ENCODE results near the gene SIRPA.

- TF ChIP-seq EZH2 (IDR thresholded peaks at IDR 0.05) (no peak), POLR2AphosphoS5 (IDR thresholded peaks at IDR 0.05; ENCODE audit: borderline replicate concordance, low read depth, low read length) (no peak), FOXP2 (optimal IDR thresholded peaks at IDR 0.05; ENCODE audit: control extremely low read depth, extremely low read length, insufficient read depth) (no peak)
Observed at GRCh38 chr20:1885254-1885653, 10.0 kb upstream of the SIRPA start.
